Stimulated activated CD4-positive, alpha-beta T cell treated with anti-CD3 and anti-CD28 coated beads, Interleukin-15, amount 100 ng/mL, for 1 hour (primary cell): ENCODE data around the gene SMARCD2.
"Not testable (repeated sequence)": the region's sequence is repeated elsewhere in the genome, so short reads cannot be mapped to it uniquely, and the experiment has no call there.

ENCODE experiments used
- DNase-seq, 2 donors: peaks; one replicate each; pipeline ENCODE4 v3.0.0-alpha.2; 2020; ENCODE audit warnings: low read depth in 1 of 2, low spot score in 1 of 2

Gene SMARCD2

DNA sequence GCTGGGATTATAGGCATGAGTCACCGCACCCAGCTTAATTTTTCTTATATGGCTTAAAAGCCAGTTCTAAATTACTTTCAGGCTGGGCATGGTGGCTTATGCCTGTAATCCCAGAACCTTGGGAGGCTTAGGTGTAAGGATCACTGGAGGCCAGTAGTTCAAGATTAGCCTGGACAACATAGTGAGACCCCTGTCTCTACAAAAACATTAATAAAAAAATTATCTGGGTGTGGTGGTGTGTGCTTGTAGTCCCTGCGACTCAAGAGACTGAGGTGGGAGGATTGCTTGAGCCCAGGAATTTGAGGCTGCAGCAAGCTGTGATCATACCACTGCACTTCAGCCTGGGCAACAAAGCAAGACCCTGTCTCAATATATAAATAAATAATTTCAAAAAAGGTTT, 10.8 kb upstream of the SMARCD2 start:
- no peak for DNase-seq

- DNase-seq: no peak
Observed at GRCh38 chr17:63850401-63850800, 7.9 kb upstream of the SMARCD2 start.

DNA sequence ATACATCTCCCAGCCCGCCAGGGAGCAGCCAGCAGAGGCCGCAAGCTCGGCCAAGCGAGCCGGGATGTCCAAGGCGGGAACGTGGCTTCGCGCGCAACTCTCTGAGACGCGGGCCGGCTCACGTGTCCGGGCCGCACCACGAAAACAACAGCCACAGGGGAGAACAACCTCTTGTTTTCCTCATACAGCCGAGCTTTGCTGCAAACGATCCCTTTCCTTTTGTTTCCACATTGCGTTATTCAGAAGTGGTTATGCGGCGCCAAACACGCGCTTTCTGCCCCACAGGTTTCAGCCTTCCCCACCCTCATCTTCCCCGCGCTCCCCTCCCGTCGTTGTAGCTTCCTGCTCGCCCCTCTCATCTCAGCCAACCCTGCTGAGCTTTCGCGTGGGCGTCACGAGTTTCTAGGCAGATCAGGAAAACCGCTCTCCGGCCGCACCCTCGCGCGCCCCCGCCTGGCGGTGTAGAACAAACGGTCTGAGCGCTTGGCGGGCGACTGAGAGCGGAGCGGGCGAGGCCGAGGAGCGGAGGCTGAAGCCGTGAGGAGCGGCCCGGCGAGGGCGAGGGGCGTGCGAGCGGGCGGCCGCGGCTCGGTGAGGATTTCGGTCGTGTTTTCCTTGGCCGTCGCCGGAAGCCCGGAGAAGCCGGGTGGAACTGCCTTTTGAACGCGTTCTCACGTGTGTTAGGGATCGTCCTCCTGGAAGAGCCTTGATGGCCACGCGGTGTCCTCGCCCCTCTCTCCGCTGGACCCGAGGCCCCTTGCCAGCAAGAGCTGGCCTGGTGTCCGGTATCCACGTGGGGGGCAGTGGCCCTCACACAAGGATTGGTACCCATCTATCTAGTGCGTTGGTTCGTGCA, 6.6 kb upstream of the SMARCD2 start:
- DNase-seq: peak; percentile 89 to 93

DNA sequence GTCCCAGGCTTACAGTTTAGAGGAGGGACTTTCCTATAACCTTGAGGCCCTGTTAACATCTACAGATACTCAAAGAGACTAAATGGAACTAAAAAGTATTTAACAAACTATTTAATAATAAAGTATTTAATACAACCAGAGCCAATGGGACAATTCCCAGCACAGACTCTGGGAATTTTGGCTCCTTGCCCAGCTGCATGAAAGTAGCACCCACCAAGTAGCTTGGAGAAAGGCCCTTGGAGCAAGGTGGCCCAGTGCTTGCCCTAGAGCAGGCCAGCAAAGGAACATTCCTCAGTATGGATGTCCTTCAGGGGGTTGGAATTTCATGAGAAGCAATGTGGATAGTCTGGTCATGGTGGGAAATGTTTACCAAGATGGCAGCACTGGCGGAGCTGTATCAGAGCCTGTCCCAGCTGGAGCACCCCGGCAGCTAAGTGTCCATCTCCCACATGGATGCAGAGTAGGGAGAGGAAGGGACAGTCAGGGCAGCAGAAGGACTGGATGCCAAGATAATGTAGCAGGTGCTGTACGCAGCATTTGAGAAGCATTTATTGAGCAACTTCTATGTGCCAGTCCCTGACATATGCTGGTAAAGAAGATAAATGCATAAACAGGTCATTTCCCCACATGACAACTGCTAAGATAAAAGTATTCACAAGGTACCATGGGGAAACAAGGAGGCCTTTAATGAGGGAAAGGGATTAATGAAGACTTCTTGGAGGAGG, 5.2 kb upstream of the SMARCD2 start:
- DNase-seq: no peak

DNA sequence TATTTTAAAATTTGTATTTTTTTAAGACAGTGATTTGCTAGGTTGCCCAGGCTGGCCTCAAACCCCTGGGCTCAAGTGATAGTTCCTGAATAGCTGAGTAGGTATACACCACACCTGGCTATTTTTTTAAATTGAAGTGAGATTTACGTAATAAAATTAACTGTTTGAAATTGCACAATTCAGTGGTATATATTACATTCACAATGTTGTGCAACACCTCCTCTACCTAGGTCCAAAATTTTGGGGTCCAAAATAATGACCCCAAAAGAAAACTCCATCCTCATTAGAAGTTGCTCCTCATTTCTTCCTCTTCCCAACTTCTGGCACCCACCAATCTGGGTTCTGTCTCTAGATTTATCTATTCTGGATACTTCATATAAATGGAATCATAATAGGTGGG, 3.0 kb upstream of the SMARCD2 start:
- no peak for DNase-seq

DNA sequence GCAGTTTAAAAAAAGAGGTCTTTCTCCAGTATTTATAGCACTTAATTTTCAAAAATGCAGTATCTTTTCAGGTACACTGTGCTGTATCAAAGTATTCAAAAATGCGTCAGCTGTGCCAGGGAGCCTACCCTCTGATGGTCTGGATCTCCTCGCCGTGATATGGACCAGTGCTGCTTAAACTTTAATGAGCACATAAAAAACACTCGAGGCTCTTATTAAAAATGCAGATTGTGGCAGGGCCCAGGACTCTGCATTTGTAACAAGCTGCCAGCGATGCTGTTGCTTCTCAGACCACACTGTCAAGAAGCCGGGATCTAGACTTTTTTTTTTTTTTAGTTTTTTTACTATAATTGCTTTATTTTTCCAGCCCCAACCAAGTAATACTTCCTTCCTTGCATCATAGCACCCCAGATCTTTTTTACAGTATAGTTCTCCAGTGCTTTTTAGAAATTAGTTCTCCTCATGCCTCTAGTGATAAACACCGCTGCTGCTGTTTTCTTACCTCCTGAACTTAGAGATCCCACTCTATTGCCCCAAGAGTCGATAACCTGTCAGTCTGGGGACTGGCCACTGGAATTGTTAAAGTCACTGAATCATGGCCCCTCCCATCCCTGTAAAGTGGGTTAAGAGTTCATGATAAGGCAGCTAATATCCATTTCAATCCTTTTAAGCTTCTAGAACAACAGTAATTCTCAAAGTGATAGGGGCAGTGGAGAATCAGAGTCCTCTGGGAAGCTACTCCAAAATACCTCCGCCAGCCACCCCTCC, 1.6 kb upstream of the SMARCD2 start:
- DNase-seq: no peak

DNA sequence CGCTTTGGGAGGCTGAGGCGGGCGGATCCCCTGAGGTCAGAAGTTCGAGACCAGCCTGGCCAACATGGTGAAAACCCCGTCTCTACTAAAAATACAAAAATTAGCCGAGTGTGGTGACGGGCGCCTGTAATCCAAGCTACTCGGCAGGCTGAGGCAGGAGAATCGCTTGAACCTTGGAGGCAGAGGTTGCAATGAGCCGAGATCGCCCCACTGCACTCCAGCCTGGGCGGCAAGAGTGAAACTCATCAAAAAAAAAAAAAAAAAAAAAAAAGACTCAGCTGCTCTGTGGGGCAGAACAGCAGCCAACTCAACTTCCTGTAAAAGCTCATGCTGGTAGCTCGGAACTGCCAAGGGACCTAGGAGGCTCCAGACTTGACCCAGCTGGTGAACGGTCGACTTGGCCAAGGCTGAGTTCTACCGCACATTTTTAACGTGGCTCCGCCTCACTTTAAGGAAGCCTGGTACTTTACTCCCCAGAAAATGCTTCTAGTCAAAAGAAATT, 953 bp upstream of the SMARCD2 start:
- not testable (repeated sequence) for DNase-seq

DNA sequence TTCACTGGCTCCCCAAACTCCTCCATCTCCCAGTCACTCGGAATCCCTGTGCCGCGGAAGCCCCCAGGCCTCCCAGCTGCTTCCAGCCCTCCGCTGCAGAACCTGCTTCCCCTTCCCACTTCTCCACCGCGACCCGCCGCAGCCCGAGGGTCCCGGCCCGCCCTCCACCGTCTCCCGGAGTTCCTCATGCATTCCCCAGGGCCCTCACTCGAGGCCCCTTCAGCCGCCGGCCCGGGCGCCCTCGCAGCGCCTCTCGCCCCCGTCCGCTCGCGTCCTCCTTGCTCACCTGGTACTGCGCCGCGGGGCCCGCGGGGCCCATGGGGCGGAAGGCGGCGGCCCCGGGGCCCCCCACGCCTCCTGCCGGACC, 329 bp downstream of the SMARCD2 start:
- DNase-seq: peak in 1 of 2 donors; percentile 16

DNA sequence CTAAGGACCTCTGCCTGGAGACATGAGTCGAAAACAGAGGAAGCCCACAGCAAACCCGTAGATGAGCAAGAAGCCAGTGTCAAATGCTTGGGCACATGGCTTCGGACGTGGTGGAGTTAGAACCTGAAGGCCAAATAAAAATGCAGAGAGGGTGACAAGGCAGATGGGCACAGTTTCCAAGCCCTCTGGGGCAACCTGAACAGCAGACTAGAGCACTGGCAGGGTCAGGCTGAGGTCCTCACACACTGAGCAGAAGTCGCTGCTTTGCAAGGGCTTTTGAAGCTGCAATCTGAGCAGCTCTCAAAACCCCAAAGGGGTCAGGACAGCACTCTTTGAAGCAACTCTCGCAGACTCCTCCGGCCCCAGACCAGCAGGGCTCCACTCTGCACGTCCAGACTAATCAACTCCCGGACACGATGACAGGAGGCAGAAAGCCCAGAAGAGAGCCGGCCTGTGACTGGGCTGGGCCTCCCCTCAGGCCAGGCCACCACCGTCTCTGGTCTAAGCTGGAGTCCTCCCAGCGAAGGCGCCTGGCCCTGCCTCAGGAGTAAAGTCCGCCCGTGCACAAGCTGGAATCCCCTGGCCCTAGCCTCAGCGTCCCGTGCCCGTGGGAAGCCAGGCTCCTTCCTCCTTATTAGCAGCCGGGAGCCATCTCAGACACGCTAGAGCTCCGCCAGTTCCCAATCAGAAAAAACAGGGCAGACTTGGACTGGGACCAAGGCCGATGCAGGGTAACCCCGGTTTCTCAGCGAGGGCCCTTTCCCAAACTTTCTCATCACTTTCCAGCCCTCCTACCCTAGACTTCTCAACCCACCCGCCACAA, 924 bp downstream of the SMARCD2 start:
- DNase-seq: no peak

DNA sequence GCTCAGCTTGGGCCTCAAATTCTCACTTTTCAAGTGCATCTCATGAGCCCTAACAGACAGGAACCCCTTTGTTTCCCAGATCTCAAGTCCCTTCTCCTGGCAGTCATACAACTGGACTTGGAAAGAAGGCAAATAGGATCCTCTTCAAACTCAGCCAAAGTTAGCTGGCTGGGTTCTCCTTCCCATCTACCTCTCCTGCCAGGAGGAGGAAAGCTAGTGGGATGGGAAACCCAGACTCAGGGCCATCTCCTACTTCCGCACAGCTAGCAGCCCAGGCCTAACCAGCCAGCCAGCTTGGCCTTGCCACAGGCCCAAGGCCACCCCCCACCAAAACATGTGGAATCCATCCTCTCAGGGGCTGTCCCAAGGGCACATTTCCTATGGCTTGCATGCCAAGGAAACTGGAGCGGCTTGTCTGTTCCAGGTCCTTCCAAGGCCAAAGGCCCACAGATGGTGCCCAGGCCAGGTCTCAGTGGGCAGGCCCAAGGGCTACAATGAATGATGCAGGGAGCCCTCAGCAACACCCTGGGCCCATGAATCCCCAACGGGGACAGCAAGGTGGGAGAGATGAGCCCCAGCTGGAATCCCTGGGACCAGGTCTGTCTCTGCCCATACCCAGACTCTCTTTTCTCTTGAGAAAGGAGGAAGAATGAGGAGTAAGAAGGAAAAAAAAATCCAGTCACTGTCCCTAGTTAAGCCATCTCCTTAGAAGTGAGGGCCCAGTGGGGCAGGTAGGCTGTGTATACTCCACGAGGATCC, 1.7 kb downstream of the SMARCD2 start:
- DNase-seq: no peak

GRCh38 chr17:63838631-63839171, 3.8 kb downstream of the SMARCD2 start:
- no peak for DNase-seq

- no peak for DNase-seq
Observed at GRCh38 chr17:63837962-63838600, 4.4 kb downstream of the SMARCD2 start.

- DNase-seq: no peak
Observed at GRCh38 chr17:63837480-63837879, 5.0 kb downstream of the SMARCD2 start.

- DNase-seq: no peak
Observed at GRCh38 chr17:63836811-63837210, 5.7 kb downstream of the SMARCD2 start.

- no peak for DNase-seq
Observed at GRCh38 chr17:63835167-63835720, 7.2 kb downstream of the SMARCD2 start.

DNA sequence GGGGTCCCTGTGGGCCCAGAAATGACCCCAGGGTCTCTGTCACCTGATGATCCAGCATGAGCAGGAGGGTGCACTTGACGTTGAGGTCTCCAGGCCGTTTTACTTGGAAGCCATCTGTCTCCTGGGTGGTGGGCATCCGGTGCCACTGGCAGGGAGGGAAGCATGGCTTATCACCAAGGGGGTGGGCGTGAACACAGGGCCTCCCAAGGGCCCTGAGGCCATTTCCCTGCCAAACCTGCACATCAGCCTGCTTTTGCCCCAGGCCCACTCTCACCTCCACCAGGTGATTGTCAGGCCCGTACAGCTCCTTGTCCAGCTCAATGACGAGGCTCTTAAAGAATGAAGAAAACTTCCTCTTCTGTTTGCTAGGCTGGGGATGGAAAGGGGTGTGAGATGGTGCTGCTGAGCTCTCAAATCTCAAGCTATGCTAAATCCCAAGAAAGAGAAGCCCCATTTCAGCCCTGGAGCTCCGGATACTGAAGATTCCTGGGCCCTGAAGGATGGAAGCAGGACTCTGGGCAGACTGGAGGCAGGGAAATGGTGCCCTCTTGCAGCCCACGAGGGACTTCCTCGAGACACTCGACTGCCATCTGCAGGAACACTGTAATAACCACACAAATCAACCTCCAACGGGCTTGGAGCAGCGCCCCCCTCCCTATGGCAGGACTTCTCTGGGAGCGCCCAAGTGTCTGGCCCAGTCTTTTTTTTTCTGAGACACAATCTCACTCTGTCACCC, 7.9 kb downstream of the SMARCD2 start:
- no peak for DNase-seq

DNA sequence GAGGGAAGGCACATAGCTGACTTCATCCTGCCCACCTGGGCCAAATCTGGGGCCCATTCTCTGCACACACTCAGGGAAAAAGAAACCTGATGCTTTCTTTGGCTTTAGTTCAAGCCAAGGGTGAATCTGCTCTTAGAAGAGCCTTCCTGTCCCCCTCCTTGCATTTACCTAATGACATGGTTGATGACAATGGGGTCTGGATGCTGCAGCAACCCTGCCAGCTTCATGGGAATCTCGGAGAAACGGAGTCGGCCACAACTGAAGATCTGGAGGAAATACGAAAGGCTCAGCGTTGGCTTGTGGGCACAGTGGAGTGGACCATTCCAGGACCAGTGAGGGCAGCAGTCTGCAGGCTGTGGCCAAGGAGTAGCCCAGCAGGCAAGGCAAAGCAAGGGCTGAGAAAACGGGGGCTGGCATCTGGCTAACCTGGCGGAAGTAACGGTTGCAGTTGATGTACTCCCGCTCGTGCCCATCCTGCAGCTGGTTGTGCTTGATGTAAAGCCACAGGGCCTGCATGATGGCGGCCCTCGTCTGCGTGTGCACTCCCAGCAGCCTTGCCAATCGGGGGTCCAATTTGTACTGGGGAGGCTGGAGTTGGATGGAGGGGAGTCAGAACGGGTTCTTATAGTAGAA, 8.6 kb downstream of the SMARCD2 start:
- no peak for DNase-seq
